Erythroblast (primary cell): ENCODE results near the gene DCUN1D1.

Source experiments
- DNase-seq, 2 experiments: peaks; one replicate each; lab custom pipeline; 2025; lab: John Stamatoyannopoulos, UW
- GATA1 ChIP-seq: IDR thresholded peaks from 2 replicates; pipeline ENCODE4 v1.6.1; 2011; ENCODE audit warnings: low read depth, mild to moderate bottlenecking, control low read depth, low read length, moderate library complexity
- POLR2A ChIP-seq: IDR thresholded peaks from 2 replicates; pipeline ENCODE4 v1.6.1; 2011; ENCODE audit warnings: mild to moderate bottlenecking, low read length

Gene DCUN1D1

GRCh38 chr3:182908471-182908870 is 71.9 kb downstream of the DCUN1D1 start:
- TF ChIP-seq POLR2A (no peak), GATA1 (no peak)
- no peak for DNase-seq

GRCh38 chr3:182906036-182906435 is 74.3 kb downstream of the DCUN1D1 start:
- DNase-seq: no peak
- TF ChIP-seq GATA1: no peak
- no peak for TF ChIP-seq POLR2A

GRCh38 chr3:182905623-182906022 is 74.7 kb downstream of the DCUN1D1 start:
- peak; percentile 16 to 18 for DNase-seq
- TF ChIP-seq GATA1: no peak
- no peak for TF ChIP-seq POLR2A

GRCh38 chr3:182904164-182904563 is 76.2 kb downstream of the DCUN1D1 start:
- TF ChIP-seq POLR2A (no peak), GATA1 (no peak)
- DNase-seq: peak; percentile 19 to 20

GRCh38 chr3:182902236-182902635 is 78.1 kb downstream of the DCUN1D1 start:
- no peak for DNase-seq
- no peak for TF ChIP-seq POLR2A
- no peak for TF ChIP-seq GATA1

GRCh38 chr3:182896553-182896952 is 83.8 kb downstream of the DCUN1D1 start:
- no peak for DNase-seq
- TF ChIP-seq GATA1: no peak
- no peak for TF ChIP-seq POLR2A

- peak; percentile 19 to 30 for DNase-seq
- TF ChIP-seq POLR2A (no peak), GATA1 (no peak)
Measured at GRCh38 chr3:182895513-182896112, 84.7 kb downstream of the DCUN1D1 start.

GRCh38 chr3:182892226-182892625 is 88.1 kb downstream of the DCUN1D1 start:
- TF ChIP-seq GATA1 (no peak), POLR2A (no peak)
- no peak for DNase-seq

GRCh38 chr3:182891364-182891763 is 89.0 kb downstream of the DCUN1D1 start:
- TF ChIP-seq POLR2A (no peak), GATA1 (no peak)
- no peak for DNase-seq

- TF ChIP-seq POLR2A (no peak), GATA1 (no peak)
- DNase-seq: no peak
Measured at GRCh38 chr3:182889948-182890629, 90.2 kb downstream of the DCUN1D1 start.
